Liver (tissue), 9 donors: ENCODE results near the gene SLC2A10. TPM values are rescaled to one million over a fixed set of nuclear protein-coding genes. Genes with fewer than 3 reads are reported as not detected.

Source experiments
- DNase-seq: peaks from one replicate; pipeline ENCODE4 v3.0.0-alpha.2; 2017; ENCODE audit warnings: low spot score
- H3K27ac ChIP-seq, 2 donors: one replicate each; pipeline ENCODE4 v1.7.0; 2013; ENCODE audit warnings: inconsistent platforms in 2 of 2, low read length in 2 of 2, control low read depth in 1 of 2, low read depth in 1 of 2, mild to moderate bottlenecking in 1 of 2
- H3K27me3 ChIP-seq, 4 donors: one replicate each; pipeline versions ENCODE4 v1.6.1 to v1.7.0; 2013; ENCODE audit warnings: low read length in 3 of 4, inconsistent platforms in 1 of 4, mild to moderate bottlenecking in 1 of 4, moderate library complexity in 1 of 4; ENCODE audit not compliant: control insufficient read depth in 4 of 4, insufficient read depth in 4 of 4
- H3K36me3 ChIP-seq, 4 donors: one replicate each; pipeline versions ENCODE4 v1.6.1 to v1.7.0; 2013; ENCODE audit warnings: low read length in 3 of 4, mild to moderate bottlenecking in 3 of 4, low read depth in 1 of 4, moderate library complexity in 1 of 4; ENCODE audit not compliant: control insufficient read depth in 4 of 4, insufficient read depth in 3 of 4
- H3K4me1 ChIP-seq, 4 donors: one replicate each; pipeline versions ENCODE4 v1.6.1 to v1.7.0; 2013; ENCODE audit warnings: low read length in 3 of 4, mild to moderate bottlenecking in 3 of 4, moderate library complexity in 1 of 4; ENCODE audit not compliant: control insufficient read depth in 4 of 4, insufficient read depth in 4 of 4
- H3K4me3 ChIP-seq, 3 donors: one replicate each; pipeline versions ENCODE4 v1.6.1 to v1.7.0; 2013; ENCODE audit warnings: low read length in 3 of 3, control low read depth in 1 of 3, low read depth in 1 of 3, mild to moderate bottlenecking in 1 of 3
- H3K9ac ChIP-seq, 2 donors: one replicate each; pipeline ENCODE4 v1.7.0; 2013; ENCODE audit warnings: low read length in 2 of 2, mild to moderate bottlenecking in 2 of 2, moderate library complexity in 2 of 2, control low read depth in 1 of 2, low read depth in 1 of 2
- H3K9me3 ChIP-seq, 4 donors: one replicate each; pipeline versions ENCODE4 v1.6.1 to v1.7.0; 2013; ENCODE audit warnings: low read length in 3 of 4; ENCODE audit not compliant: control insufficient read depth in 4 of 4
- EGR1 ChIP-seq, 2 donors: IDR thresholded peaks; 2 replicates each; pipeline ENCODE4 v1.6.1; 2016 to 2018; ENCODE audit warnings: antibody characterized with exemption in 2 of 2, low read depth in 2 of 2
- FOXA1 ChIP-seq: IDR thresholded peaks from 2 replicates; pipeline ENCODE4 v1.6.1; 2016; ENCODE audit warnings: antibody characterized with exemption
- FOXA2 ChIP-seq: IDR thresholded peaks from 2 replicates; pipeline ENCODE4 v1.6.1; 2016; ENCODE audit warnings: antibody characterized with exemption
- GABPA ChIP-seq, 2 donors: IDR thresholded peaks in 1 of 2; conservative IDR thresholded peaks in 1 of 2; 2 replicates each; pipeline ENCODE4 v1.6.1; 2016; ENCODE audit warnings: antibody characterized with exemption in 2 of 2, mild to moderate bottlenecking in 1 of 2, moderate library complexity in 1 of 2
- HNF4A ChIP-seq, 2 donors: conservative IDR thresholded peaks; 2 replicates each; pipeline ENCODE4 v1.6.1; 2016; ENCODE audit warnings: antibody characterized with exemption in 2 of 2, mild to moderate bottlenecking in 2 of 2
- HNF4G ChIP-seq: IDR thresholded peaks from 2 replicates; pipeline ENCODE4 v1.6.1; 2016; ENCODE audit warnings: antibody characterized with exemption
- JUND ChIP-seq, 2 donors: IDR thresholded peaks; 2 replicates each; pipeline ENCODE4 v1.6.1; 2016; ENCODE audit warnings: antibody characterized with exemption in 2 of 2
- RAD21 ChIP-seq, 2 donors: IDR thresholded peaks; 2 replicates each; pipeline ENCODE4 v1.6.1; 2016; ENCODE audit warnings: antibody characterized with exemption in 2 of 2, mild to moderate bottlenecking in 2 of 2
- RXRA ChIP-seq, 2 donors: IDR thresholded peaks; 2 replicates each; pipeline ENCODE4 v1.6.1; 2017 to 2018; ENCODE audit warnings: antibody characterized with exemption in 2 of 2, mild to moderate bottlenecking in 1 of 2
- SP1 ChIP-seq: IDR thresholded peaks from 2 replicates; pipeline ENCODE4 v1.6.1; 2018; ENCODE audit warnings: antibody characterized with exemption, mild to moderate bottlenecking
- TAF1 ChIP-seq: conservative IDR thresholded peaks from 2 replicates; pipeline ENCODE4 v1.6.1; 2016; ENCODE audit warnings: antibody characterized with exemption, mild to moderate bottlenecking
- YY1 ChIP-seq: IDR thresholded peaks from 2 replicates; pipeline ENCODE4 v1.6.1; 2016; ENCODE audit warnings: antibody characterized with exemption, mild to moderate bottlenecking
- WGBS: extraction: QIAGEN DNeasy Blood & Tissue Kit; methylation state at CpG from one replicate; pipeline ENCODE4 v1.1.7; 2013; 5-methylcytosine and 5-hydroxymethylcytosine counted together
- polyA plus RNA-seq, 2 donors: library from polyadenylated mRNA; stranded (reverse) in 1 of 2; unstranded in 1 of 2; fragments of 200-250 nt in 1 of 2; fragments of >200 nt in 1 of 2; fragmentation: Nextera tagmentation in 1 of 2; extraction: Ambion mirVana in 1 of 2; gene quantifications; one replicate each; pipeline versions ENCODE4 v1.2.1 to v1.2.3, GENCODE V29; 2013 to 2015
- total RNA-seq, 2 donors: library from RNA; depleted of rRNA; stranded (reverse); fragments of >200 nt; gene quantifications; one replicate each; pipeline ENCODE4 v1.2.3, GENCODE V29; 2014
- TF ChIP-seq, protein P1 (sequence below): IDR thresholded peaks from 2 replicates; pipeline ENCODE4 v1.6.1; 2016; ENCODE audit warnings: antibody characterized with exemption
- TF ChIP-seq, protein P2 (sequence below): fragments of 150-350 bp; IDR thresholded peaks from 2 replicates; pipeline ENCODE4 v1.5.1; 2017; ENCODE audit warnings: improper control_type of control experiment, low read depth, low read length; ENCODE audit not compliant: missing input control
- TF ChIP-seq, protein P3 (sequence below): IDR thresholded peaks from 2 replicates; pipeline ENCODE4 v1.6.1; 2016; ENCODE audit warnings: antibody characterized with exemption, mild to moderate bottlenecking
- TF ChIP-seq, protein P4 (sequence below): IDR thresholded peaks from 2 replicates; pipeline ENCODE4 v1.6.1; 2016; ENCODE audit warnings: antibody characterized with exemption
- donor health status: healthy.
- donor health status: healthy.
- donor health status: healthy.
- donor health status: healthy.
- donor health status: healthy.

The SLC2A10 gene
- total and polyA plus RNA-seq, 4 donors = 8.0 to 79.7 (median 26.7) TPM

DNA sequence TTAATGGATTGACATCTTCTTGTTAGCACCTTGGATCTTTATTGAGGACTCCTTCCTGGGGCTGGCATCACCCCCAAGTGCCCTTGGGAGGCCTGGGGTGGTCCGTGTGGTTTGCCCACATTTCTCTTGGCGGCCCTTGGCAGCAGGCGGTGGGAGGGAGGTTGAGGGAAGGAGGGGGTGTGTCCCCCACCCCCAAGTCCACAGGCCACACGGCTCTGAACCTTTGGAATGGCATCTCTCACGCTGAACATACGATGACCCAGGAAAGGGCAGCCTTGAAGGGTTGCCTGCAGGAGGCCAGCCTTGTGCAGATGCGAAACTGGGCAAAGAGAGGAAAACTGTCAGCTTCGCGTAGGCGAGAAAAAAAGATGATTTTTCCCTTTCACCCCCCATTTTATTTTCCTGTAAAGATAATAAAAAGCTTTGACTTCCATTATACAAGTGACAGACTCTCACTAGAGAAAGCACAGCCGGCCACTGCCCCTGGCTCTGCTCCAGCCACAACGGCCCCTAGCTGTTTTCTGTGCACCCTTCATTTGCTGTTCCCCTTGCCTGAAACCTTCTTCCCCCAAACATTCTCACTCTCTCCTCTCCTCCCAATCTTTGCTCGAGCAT, 56.2 kb downstream of the SLC2A10 start:
- no peaks in the 10 kb centered on the region for H3K4me1 ChIP-seq
- DNase-seq = no peak
- TF ChIP-seq, protein P1, sequence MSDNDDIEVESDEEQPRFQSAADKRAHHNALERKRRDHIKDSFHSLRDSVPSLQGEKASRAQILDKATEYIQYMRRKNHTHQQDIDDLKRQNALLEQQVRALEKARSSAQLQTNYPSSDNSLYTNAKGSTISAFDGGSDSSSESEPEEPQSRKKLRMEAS = no peak
- TF ChIP-seq RXRA (IDR thresholded peaks at IDR 0.05) = no peak
- TF ChIP-seq, protein P2, sequence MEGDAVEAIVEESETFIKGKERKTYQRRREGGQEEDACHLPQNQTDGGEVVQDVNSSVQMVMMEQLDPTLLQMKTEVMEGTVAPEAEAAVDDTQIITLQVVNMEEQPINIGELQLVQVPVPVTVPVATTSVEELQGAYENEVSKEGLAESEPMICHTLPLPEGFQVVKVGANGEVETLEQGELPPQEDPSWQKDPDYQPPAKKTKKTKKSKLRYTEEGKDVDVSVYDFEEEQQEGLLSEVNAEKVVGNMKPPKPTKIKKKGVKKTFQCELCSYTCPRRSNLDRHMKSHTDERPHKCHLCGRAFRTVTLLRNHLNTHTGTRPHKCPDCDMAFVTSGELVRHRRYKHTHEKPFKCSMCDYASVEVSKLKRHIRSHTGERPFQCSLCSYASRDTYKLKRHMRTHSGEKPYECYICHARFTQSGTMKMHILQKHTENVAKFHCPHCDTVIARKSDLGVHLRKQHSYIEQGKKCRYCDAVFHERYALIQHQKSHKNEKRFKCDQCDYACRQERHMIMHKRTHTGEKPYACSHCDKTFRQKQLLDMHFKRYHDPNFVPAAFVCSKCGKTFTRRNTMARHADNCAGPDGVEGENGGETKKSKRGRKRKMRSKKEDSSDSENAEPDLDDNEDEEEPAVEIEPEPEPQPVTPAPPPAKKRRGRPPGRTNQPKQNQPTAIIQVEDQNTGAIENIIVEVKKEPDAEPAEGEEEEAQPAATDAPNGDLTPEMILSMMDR = no peak
- TF ChIP-seq GABPA (IDR thresholded peaks at IDR 0.05 in 1 of 2, conservative IDR thresholded peaks at IDR 0.05 in 1 of 2) = no peak
- TF ChIP-seq HNF4A (conservative IDR thresholded peaks at IDR 0.05) = no peak
- no peak for TF ChIP-seq RAD21 (IDR thresholded peaks at IDR 0.05)
- no peak for TF ChIP-seq FOXA2
- TF ChIP-seq JUND (IDR thresholded peaks at IDR 0.05) = no peak
- no peak for TF ChIP-seq HNF4G
- TF ChIP-seq FOXA1 = no peak
- TF ChIP-seq SP1 = no peak
- no peak for TF ChIP-seq TAF1
- TF ChIP-seq YY1 = no peak
- no peak for TF ChIP-seq EGR1 (IDR thresholded peaks at IDR 0.05; ENCODE audit: low read depth in 2 of 2)
- TF ChIP-seq, protein P3, sequence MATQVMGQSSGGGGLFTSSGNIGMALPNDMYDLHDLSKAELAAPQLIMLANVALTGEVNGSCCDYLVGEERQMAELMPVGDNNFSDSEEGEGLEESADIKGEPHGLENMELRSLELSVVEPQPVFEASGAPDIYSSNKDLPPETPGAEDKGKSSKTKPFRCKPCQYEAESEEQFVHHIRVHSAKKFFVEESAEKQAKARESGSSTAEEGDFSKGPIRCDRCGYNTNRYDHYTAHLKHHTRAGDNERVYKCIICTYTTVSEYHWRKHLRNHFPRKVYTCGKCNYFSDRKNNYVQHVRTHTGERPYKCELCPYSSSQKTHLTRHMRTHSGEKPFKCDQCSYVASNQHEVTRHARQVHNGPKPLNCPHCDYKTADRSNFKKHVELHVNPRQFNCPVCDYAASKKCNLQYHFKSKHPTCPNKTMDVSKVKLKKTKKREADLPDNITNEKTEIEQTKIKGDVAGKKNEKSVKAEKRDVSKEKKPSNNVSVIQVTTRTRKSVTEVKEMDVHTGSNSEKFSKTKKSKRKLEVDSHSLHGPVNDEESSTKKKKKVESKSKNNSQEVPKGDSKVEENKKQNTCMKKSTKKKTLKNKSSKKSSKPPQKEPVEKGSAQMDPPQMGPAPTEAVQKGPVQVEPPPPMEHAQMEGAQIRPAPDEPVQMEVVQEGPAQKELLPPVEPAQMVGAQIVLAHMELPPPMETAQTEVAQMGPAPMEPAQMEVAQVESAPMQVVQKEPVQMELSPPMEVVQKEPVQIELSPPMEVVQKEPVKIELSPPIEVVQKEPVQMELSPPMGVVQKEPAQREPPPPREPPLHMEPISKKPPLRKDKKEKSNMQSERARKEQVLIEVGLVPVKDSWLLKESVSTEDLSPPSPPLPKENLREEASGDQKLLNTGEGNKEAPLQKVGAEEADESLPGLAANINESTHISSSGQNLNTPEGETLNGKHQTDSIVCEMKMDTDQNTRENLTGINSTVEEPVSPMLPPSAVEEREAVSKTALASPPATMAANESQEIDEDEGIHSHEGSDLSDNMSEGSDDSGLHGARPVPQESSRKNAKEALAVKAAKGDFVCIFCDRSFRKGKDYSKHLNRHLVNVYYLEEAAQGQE = no peak
- H3K27me3 ChIP-seq = no peaks in the 10 kb centered on the region
- H3K36me3 ChIP-seq = no peaks in the 10 kb centered on the region
- H3K9me3 ChIP-seq = no peaks in the 10 kb centered on the region
- 70% methylated on average over 13 of the region's 13 CpGs for WGBS
- no peak overlapping the region for H3K4me3 ChIP-seq
- no peak overlapping the region for H3K9ac ChIP-seq
- no peak overlapping the region for H3K27ac ChIP-seq

DNA sequence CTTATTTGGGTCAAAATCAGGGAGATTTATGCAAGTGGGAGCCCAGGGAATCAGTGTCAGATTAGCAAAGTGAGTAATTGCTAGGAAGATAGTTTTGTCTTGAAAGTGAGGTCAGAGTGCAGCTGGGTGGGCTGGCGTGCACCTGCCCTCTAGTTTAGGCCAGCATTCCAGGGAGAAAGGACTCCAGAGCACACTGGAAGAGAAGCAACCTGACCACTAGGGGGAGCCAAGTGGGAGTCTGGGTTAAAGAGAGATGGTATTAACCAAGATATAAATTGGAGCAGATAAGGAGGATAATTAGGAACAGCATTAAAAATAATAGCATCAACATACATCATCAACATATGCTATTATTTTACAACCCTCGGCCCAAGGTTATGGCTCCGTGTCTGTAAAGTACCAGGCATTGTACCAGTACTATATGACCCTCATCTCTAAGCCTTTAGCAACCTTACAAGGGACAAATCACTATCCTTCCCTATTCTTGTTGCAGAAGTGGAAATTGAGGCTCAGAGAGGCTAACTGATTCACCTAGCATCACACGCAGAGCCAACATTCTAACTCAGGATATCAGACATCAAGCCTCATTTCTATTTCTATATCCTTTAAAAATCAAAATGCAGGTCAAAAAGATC, 57.8 kb downstream of the SLC2A10 start:
- DNase-seq = no peak

More for the DNA sequence above, 57.8 kb downstream of the SLC2A10 start:
- Histone ChIP-seq H3K36me3 (no peaks in the 10 kb centered on the region), H3K9ac (no peak overlapping the region), H3K4me1 (no peaks in the 10 kb centered on the region), H3K4me3 (no peak overlapping the region), H3K27me3 (no peaks in the 10 kb centered on the region), H3K9me3 (no peaks in the 10 kb centered on the region), H3K27ac (no peak overlapping the region)
- TF ChIP-seq RAD21 (IDR thresholded peaks at IDR 0.05) = peak; percentile 80 to 84
- TF ChIP-seq, protein P4, sequence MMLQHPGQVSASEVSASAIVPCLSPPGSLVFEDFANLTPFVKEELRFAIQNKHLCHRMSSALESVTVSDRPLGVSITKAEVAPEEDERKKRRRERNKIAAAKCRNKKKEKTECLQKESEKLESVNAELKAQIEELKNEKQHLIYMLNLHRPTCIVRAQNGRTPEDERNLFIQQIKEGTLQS = no peak
- TF ChIP-seq EGR1 (IDR thresholded peaks at IDR 0.05; ENCODE audit: low read depth in 2 of 2) = no peak
- TF ChIP-seq, protein P2 = peak; percentile 59
- WGBS = 64% methylated on average over 4 of the region's 4 CpGs
